Measurements from ENCODE around the gene MBP. TPM values are rescaled to one million over a fixed set of nuclear protein-coding genes. Genes with fewer than 3 reads are reported as not detected.

Gene MBP
- total and polyA plus RNA-seq, 2 donors from 2014 or later = 15.1 to 61.2 TPM

DNA sequence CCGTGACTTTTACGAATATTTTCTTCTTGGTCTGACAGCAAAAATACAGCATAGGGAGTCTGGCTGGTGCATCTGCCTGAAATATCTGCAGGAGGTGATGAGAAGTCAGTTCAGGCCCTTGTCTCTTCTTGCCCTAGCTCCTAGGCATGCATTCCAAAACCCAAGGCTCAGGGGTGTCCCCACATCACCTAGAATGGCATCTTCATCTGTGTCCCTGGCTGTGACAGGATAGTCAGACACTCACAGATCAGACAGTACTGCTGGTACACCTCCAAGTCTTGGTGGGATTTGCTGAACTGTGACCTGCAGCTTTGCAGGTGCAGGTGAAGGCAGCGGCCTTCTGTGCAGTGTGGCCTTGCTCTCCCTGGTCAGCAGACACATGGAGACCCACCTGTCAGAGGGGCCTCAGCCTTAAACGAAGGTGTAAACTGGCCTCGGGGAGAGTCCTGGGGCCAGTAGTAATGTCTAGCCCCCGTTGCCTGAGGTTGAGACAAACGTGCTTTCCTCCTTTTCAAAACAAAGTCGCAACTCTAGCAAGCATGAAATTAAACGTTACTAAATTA is 42.8 kb downstream of the MBP start:
- TF ChIP-seq, protein P1, sequence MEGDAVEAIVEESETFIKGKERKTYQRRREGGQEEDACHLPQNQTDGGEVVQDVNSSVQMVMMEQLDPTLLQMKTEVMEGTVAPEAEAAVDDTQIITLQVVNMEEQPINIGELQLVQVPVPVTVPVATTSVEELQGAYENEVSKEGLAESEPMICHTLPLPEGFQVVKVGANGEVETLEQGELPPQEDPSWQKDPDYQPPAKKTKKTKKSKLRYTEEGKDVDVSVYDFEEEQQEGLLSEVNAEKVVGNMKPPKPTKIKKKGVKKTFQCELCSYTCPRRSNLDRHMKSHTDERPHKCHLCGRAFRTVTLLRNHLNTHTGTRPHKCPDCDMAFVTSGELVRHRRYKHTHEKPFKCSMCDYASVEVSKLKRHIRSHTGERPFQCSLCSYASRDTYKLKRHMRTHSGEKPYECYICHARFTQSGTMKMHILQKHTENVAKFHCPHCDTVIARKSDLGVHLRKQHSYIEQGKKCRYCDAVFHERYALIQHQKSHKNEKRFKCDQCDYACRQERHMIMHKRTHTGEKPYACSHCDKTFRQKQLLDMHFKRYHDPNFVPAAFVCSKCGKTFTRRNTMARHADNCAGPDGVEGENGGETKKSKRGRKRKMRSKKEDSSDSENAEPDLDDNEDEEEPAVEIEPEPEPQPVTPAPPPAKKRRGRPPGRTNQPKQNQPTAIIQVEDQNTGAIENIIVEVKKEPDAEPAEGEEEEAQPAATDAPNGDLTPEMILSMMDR (IDR thresholded peaks at IDR 0.05; ENCODE audit: borderline replicate concordance, extremely low read depth, insufficient read depth) = no peak
- FAIRE-seq = no peak

DNA sequence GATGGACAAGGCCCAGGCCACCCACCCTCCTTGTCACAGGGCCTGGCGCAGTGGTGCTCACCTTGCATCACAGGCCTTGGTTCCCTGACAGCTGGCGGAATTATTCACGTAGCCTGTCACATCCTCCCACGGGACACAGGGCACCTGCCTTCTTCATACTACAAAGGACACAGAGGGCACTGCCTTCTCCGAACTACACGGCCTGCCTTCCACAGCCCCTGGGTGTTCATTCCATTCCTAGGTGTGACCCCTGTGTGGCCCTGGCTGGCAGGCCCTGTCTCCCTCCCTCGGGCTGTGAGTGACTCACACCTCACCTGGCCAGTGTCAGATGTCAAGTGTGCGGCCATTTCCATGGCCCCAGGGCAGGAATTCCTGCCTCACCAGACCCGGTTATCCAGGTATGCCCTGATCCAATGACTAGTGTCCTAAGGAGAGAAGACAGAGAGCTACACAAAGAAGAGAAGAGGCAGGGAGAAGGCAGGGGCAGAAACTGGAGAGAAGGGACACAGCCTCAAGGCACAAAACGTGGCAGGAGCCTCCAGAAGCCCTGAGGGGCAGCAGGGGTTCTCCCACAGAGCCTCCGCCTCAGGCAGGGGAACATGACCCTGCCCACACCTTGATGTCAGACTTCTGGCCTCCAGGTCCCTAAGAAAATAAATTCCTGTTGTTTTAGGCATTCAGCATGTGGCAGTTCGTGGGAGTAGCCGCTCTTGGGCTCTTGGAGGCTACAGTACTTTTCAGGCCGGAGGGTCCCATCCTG is 43.4 kb downstream of the MBP start:
- intact Hi-C loops (cut with DNase I) = no loop called here
- no peak for FAIRE-seq
- TF ChIP-seq, protein P1 (IDR thresholded peaks at IDR 0.05; ENCODE audit: borderline replicate concordance, extremely low read depth, insufficient read depth) = no peak
- Histone ChIP-seq H3K27me3 (ENCODE audit: control insufficient read depth, insufficient read depth, low read length) (no peaks in the 10 kb centered on the region), H3K27ac (ENCODE audit: low read depth in 2 of 2, low read length in 2 of 2) (peak overlapping the region; percentile 79 to 80), H3K4me3 (ENCODE audit: low read length in 3 of 3) (no peak overlapping the region), H3K9ac (ENCODE audit: low read length in 3 of 3) (peak overlapping the region in 1 of 3 donors; percentile 20), H3K4me1 (ENCODE audit: control insufficient read depth in 2 of 3, insufficient read depth in 2 of 3, low read depth in 1 of 3, low read length in 3 of 3) (peaks cover 0 to 22% (median 9%) of the 10 kb centered on the region in 3 donors), H3K36me3 (ENCODE audit: control insufficient read depth in 2 of 3, insufficient read depth in 3 of 3, low read length in 3 of 3) (no peaks in the 10 kb centered on the region), H3K9me3 (ENCODE audit: control insufficient read depth in 2 of 3, insufficient read depth in 1 of 3, low read length in 3 of 3) (no peaks in the 10 kb centered on the region)
- DNase-seq = peak in 1 of 5 donors; percentile 93

More for the DNA sequence above, 42.8 kb downstream of the MBP start:
- Histone ChIP-seq H3K36me3 (ENCODE audit: control insufficient read depth in 2 of 3, insufficient read depth in 3 of 3, low read length in 3 of 3) (no peaks in the 10 kb centered on the region), H3K4me1 (ENCODE audit: control insufficient read depth in 2 of 3, insufficient read depth in 2 of 3, low read depth in 1 of 3, low read length in 3 of 3) (peaks cover 0 to 19% (median 9%) of the 10 kb centered on the region in 3 donors), H3K9ac (ENCODE audit: low read length in 3 of 3) (no peak overlapping the region), H3K27ac (ENCODE audit: low read depth in 2 of 2, low read length in 2 of 2) (peak overlapping the region; percentile 79 to 80), H3K9me3 (ENCODE audit: control insufficient read depth in 2 of 3, insufficient read depth in 1 of 3, low read length in 3 of 3) (no peaks in the 10 kb centered on the region), H3K27me3 (ENCODE audit: control insufficient read depth, insufficient read depth, low read length) (no peaks in the 10 kb centered on the region), H3K4me3 (ENCODE audit: low read length in 3 of 3) (no peak overlapping the region)
- intact Hi-C loops (cut with DNase I) = no loop called here
- no peak for DNase-seq

GRCh38 chr18:77087393-77088141 is 45.0 kb downstream of the MBP start:
- DNase-seq = peak; percentile 76 to 92 (median 84)

More at GRCh38 chr18:77087393-77088141, 45.0 kb downstream of the MBP start:
- intact Hi-C loops (cut with DNase I) = no loop called here
- Histone ChIP-seq H3K4me1 (ENCODE audit: control insufficient read depth in 2 of 3, insufficient read depth in 2 of 3, low read depth in 1 of 3, low read length in 3 of 3) (peaks cover 0 to 23% (median 9%) of the 10 kb centered on the region in 3 donors), H3K27me3 (ENCODE audit: control insufficient read depth, insufficient read depth, low read length) (no peaks in the 10 kb centered on the region), H3K4me3 (ENCODE audit: low read length in 3 of 3) (peak overlapping the region in 2 of 3 donors; percentile 19 to 39), H3K9me3 (ENCODE audit: control insufficient read depth in 2 of 3, insufficient read depth in 1 of 3, low read length in 3 of 3) (no peaks in the 10 kb centered on the region), H3K27ac (ENCODE audit: low read depth in 2 of 2, low read length in 2 of 2) (peak overlapping the region; percentile 61 to 79), H3K9ac (ENCODE audit: low read length in 3 of 3) (peak overlapping the region in 1 of 3 donors; percentile 49), H3K36me3 (ENCODE audit: control insufficient read depth in 2 of 3, insufficient read depth in 3 of 3, low read length in 3 of 3) (no peaks in the 10 kb centered on the region)
- FAIRE-seq = no peak
- TF ChIP-seq, protein P1 (IDR thresholded peaks at IDR 0.05; ENCODE audit: borderline replicate concordance, extremely low read depth, insufficient read depth) = no peak
